Smooth muscle cell (in vitro differentiated cells): Measurements from ENCODE around the gene OTX2. TPM values are rescaled to one million over a fixed set of nuclear protein-coding genes. Genes with fewer than 3 reads are reported as not detected.

ENCODE experiments used
- DNase-seq: peaks from one replicate; lab custom pipeline; 2025; ENCODE audit not compliant: unreplicated experiment; lab: John Stamatoyannopoulos, UW
- H2AFZ ChIP-seq: fragments of 200-600 bp; sonication (generic); 2 replicates; pipeline ENCODE4 v1.6.0; 2016; ENCODE audit warnings: antibody characterized with exemption, low read depth, mild to moderate bottlenecking
- H3F3A ChIP-seq: fragments of 200-600 bp; sonication (generic); 2 replicates; pipeline ENCODE4 v1.6.0; 2017; ENCODE audit warnings: antibody characterized with exemption, low read depth
- H3K27ac ChIP-seq: fragments of 200-600 bp; sonication (generic); 2 replicates; pipeline ENCODE4 v1.5.1; 2016; ENCODE audit warnings: low read depth, mild to moderate bottlenecking
- H3K27me3 ChIP-seq: fragments of 200-600 bp; sonication (generic); 2 replicates; pipeline ENCODE4 v1.6.1; 2016; ENCODE audit warnings: low read depth, mild to moderate bottlenecking
- H3K36me3 ChIP-seq: fragments of 200-600 bp; sonication (generic); 2 replicates; pipeline ENCODE4 v1.5.1; 2016; ENCODE audit warnings: low read depth
- H3K4me1 ChIP-seq: fragments of 200-600 bp; sonication (generic); 2 replicates; pipeline ENCODE4 v1.5.1; 2016; ENCODE audit warnings: low read depth
- H3K4me2 ChIP-seq: fragments of 200-600 bp; sonication (generic); 2 replicates; pipeline ENCODE4 v1.6.0; 2016; ENCODE audit warnings: mild to moderate bottlenecking
- H3K4me3 ChIP-seq: fragments of 200-600 bp; sonication (generic); 2 replicates; pipeline ENCODE4 v1.5.1; 2016; ENCODE audit warnings: mild to moderate bottlenecking
- H3K79me2 ChIP-seq: fragments of 200-600 bp; sonication (generic); 2 replicates; pipeline ENCODE4 v1.6.0; 2016; ENCODE audit warnings: low read depth, mild to moderate bottlenecking
- H3K9ac ChIP-seq: fragments of 200-600 bp; sonication (generic); 2 replicates; pipeline ENCODE4 v1.6.0; 2016; ENCODE audit warnings: low read depth
- H3K9me3 ChIP-seq: fragments of 200-600 bp; sonication (generic); replicated peaks from 2 replicates; pipeline ENCODE4 v1.5.1; 2016; ENCODE audit warnings: low read depth
- H4K20me1 ChIP-seq: fragments of 200-600 bp; sonication (generic); 2 replicates; pipeline ENCODE4 v1.6.0; 2016; ENCODE audit warnings: low read depth
- CTCF ChIP-seq: fragments of 200-600 bp; sonication (generic); IDR thresholded peaks from 2 replicates; pipeline ENCODE4 v1.5.1; 2017; ENCODE audit warnings: borderline replicate concordance, mild to moderate bottlenecking, antibody characterized with exemption; ENCODE audit not compliant: insufficient read depth, poor library complexity, severe bottlenecking
- WGBS: methylation state at CpG from one replicate; pipeline ENCODE4 v1.1.7; 2016; ENCODE audit warnings: low lambda C conversion rate; 5-methylcytosine and 5-hydroxymethylcytosine counted together
- polyA plus RNA-seq: library from polyadenylated mRNA; unstranded; fragments of >200 nt; fragmentation: Nextera tagmentation; extraction: Ambion mirVana; gene quantifications from 2 replicates; pipeline ENCODE4 v1.2.1, GENCODE V29; 2016
- total RNA-seq: library from RNA; depleted of rRNA; stranded (reverse); fragments of >200 nt; gene quantifications from 2 replicates; pipeline ENCODE4 v1.2.3, GENCODE V29; 2014

OTX2 gene
- total and polyA plus RNA-seq, 2 experiments from 2014 or later, result 0.08 TPM; not detected in 1

GRCh38 chr14:56808383-56809269 is 1.7 kb downstream of the OTX2 start:
- Histone ChIP-seq H3K4me2 (peak overlapping the region; percentile 78), H2AFZ (peak overlapping the region; percentile 77)
- no peak for TF ChIP-seq CTCF

GRCh38 chr14:56808110-56808382 is 2.2 kb downstream of the OTX2 start:
- no peaks in the 10 kb centered on the region for H3K36me3 ChIP-seq
- no peak for DNase-seq
- H3K27ac ChIP-seq, result no peak overlapping the region
- under 1% methylated on average over 16 of the region's 16 CpGs for WGBS
- no peaks in the 10 kb centered on the region for H3K79me2 ChIP-seq
- peak overlapping the region; percentile 77 for H2AFZ ChIP-seq
- no peaks in the 10 kb centered on the region for H4K20me1 ChIP-seq
- H3K9me3 ChIP-seq, result no peaks in the 10 kb centered on the region
- H3K4me3 ChIP-seq, result peak overlapping the region; percentile 37
- H3K9ac ChIP-seq, result no peak overlapping the region
- peaks cover 100% of the 10 kb centered on the region for H3K27me3 ChIP-seq
- peak overlapping the region; percentile 78 for H3K4me2 ChIP-seq
- peaks cover 41% of the 10 kb centered on the region for H3K4me1 ChIP-seq
- no peaks in the 10 kb centered on the region for H3F3A ChIP-seq
- TF ChIP-seq CTCF, result no peak

More at GRCh38 chr14:56808383-56809269, 1.7 kb downstream of the OTX2 start:
- H3K27me3 ChIP-seq, result peaks cover 100% of the 10 kb centered on the region
- H3K4me3 ChIP-seq, result peak overlapping the region; percentile 37
- 1% methylated on average over 69 of the region's 71 CpGs for WGBS
- no peak overlapping the region for H3K9ac ChIP-seq
- H3K27ac ChIP-seq, result no peak overlapping the region
- H3F3A ChIP-seq, result no peaks in the 10 kb centered on the region
- peaks cover 40% of the 10 kb centered on the region for H3K4me1 ChIP-seq
- no peaks in the 10 kb centered on the region for H3K79me2 ChIP-seq
- no peaks in the 10 kb centered on the region for H3K9me3 ChIP-seq
- no peaks in the 10 kb centered on the region for H4K20me1 ChIP-seq
- no peak for DNase-seq
- no peaks in the 10 kb centered on the region for H3K36me3 ChIP-seq

GRCh38 chr14:56807386-56808109 is 2.7 kb downstream of the OTX2 start:
- Histone ChIP-seq H3K36me3 (no peaks in the 10 kb centered on the region), H3K4me3 (peak overlapping the region; percentile 37), H4K20me1 (no peaks in the 10 kb centered on the region), H3F3A (no peaks in the 10 kb centered on the region), H3K4me1 (peaks cover 37% of the 10 kb centered on the region), H3K9ac (no peak overlapping the region), H2AFZ (no peak overlapping the region), H3K27ac (no peak overlapping the region), H3K79me2 (no peaks in the 10 kb centered on the region), H3K4me2 (peak overlapping the region; percentile 78), H3K27me3 (peaks cover 100% of the 10 kb centered on the region), H3K9me3 (no peaks in the 10 kb centered on the region)
- DNase-seq, result no peak
- no peak for TF ChIP-seq CTCF
- 4% methylated on average over 29 of the region's 39 CpGs for WGBS
